Fibroblast of skin of left biceps (primary cell): ENCODE measurements around the gene ADAMTS5.

Experiments used
- DNase-seq, 2 experiments: peaks; one replicate each; pipeline ENCODE4 v3.0.0-alpha.2; 2013; ENCODE audit warnings: low read depth in 2 of 2

Gene ADAMTS5

GRCh38 chr21:26887251-26887650, 79.6 kb downstream of the ADAMTS5 start:
- DNase-seq: no peak

DNA sequence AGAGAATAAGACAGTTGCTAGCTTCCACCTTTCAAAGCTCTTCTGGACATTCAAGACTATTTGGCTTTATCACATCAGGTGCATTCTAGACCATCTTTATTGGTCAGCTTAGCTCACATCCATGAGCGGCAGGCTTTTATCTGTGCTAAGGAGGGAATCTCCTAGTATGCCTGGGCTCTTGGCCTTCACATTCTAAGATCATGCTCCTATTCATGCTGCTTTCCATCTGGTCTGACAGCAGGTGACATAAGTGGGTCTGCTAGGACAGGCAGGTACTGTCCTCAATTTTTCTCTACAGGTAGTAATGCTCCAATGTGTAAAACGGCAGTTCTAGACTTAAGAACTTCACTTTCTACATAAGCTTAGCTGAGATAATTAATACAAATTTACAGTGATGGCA, 82.5 kb downstream of the ADAMTS5 start:
- no peak for DNase-seq

DNA sequence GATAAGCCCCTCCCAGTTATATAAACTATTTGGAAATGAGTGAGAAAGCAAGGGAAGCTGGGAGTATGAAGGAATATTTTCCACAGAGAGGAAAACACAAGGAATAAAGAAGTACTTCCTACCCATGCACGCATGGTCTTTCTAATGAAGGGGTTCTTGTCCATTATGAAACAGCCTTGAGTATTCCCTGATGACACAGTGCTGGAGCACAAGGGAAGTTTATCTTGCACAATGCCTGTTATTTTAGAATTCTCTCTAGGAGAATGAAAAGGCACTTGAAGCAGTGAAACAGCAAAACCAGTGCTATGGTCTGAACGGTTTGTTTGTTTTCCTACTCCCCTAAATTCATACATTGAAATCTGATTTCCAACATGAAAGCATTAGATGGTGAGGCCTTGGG, 83.1 kb downstream of the ADAMTS5 start:
- no peak for DNase-seq

GRCh38 chr21:26881504-26882228, 85.2 kb downstream of the ADAMTS5 start:
- no peak for DNase-seq

DNA sequence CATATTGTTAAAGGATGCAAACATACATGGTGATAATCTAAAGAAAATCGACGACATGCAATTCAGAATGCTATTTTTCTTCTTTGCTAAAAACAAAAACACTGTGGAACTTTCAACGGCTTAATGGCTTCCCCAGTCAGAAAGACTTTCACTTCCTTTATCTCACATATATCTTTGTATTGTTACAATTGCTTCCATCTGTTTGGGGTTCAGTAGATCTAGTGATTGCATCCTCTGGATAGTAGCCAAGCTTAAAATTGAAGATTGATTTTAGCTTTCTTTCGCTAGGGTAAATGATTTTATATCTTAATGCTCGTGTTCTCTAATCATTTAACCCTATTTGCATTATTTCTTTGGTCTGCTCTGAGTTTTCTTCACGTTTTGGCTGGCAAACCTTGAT, 89.9 kb downstream of the ADAMTS5 start:
- DNase-seq: no peak

GRCh38 chr21:26874347-26874746, 92.5 kb downstream of the ADAMTS5 start:
- DNase-seq: no peak
